WTC11 (cell line): ENCODE data around the gene FLYWCH2. TPM values are rescaled to one million over a fixed set of nuclear protein-coding genes. Genes with fewer than 3 reads are reported as not detected.
"Not testable (repeated sequence)": the region's sequence is repeated elsewhere in the genome, so short reads cannot be mapped to it uniquely, and the experiment has no call there.

Experiments
- ATAC-seq: fragments of 200-7000 bp; cut with Tn5 transposase; 2 replicates; pipeline ENCODE4 v1.10.0; 2021; ENCODE audit warnings: mild to moderate bottlenecking, moderate library complexity
- CTCF ChIA-PET: fragments of 300-600 bp; sonication (Branson Sonifier 250); formaldehyde crosslinking; loops from one replicate; lab custom pipeline; 2021; ENCODE audit warnings: antibody characterized with exemption; lab: Charles Lee
- POLR2A ChIA-PET: fragments of 350-600 bp; sonication (Branson Sonifier 250); formaldehyde crosslinking; loops from one replicate; lab custom pipeline; 2021; ENCODE audit warnings: antibody characterized with exemption; lab: Charles Lee
- DNase-seq: peaks from one replicate; pipeline ENCODE4 v3.0.0; 2021; ENCODE audit warnings: low spot score
- H3K27ac Mint-ChIP-seq: 2 replicates; pipeline ENCODE4 v1.8.0; 2021; ENCODE audit warnings: mixed read lengths
- H3K27me3 Mint-ChIP-seq: 2 replicates; pipeline ENCODE4 v1.8.0; 2021; ENCODE audit warnings: low read depth, mild to moderate bottlenecking, moderate library complexity, mixed read lengths
- H3K36me3 Mint-ChIP-seq: 2 replicates; pipeline ENCODE4 v1.8.0; 2021; ENCODE audit warnings: mixed read lengths
- H3K4me1 Mint-ChIP-seq: 2 replicates; pipeline ENCODE4 v1.8.0; 2022; ENCODE audit warnings: mixed read lengths
- H3K4me3 Mint-ChIP-seq: 2 replicates; pipeline ENCODE4 v1.8.0; 2021; ENCODE audit warnings: mild to moderate bottlenecking, moderate library complexity, mixed read lengths
- H3K9me3 Mint-ChIP-seq: 2 replicates; pipeline ENCODE4 v1.8.0; 2021; ENCODE audit warnings: mixed read lengths
- AR ChIP-seq: fragments of 250-450 bp; sonication (Bioruptor Pico); IDR thresholded peaks from 2 replicates; pipeline ENCODE4 v1.9.0; 2021; ENCODE audit warnings: mild to moderate bottlenecking
- CBFB ChIP-seq: sonication (generic); formaldehyde crosslinking; IDR thresholded peaks from 2 replicates; pipeline ENCODE4 v1.8.1; 2022; ENCODE audit warnings: mild to moderate bottlenecking, low read depth, missing genetic modification reagents
- CTCF ChIP-seq: fragments of 200-600 bp; IDR thresholded peaks from 2 replicates; pipeline ENCODE4 v1.8.0; 2022; ENCODE audit warnings: antibody characterized with exemption
- E2F1 ChIP-seq: sonication (generic); formaldehyde crosslinking; IDR thresholded peaks from 2 replicates; pipeline ENCODE4 v1.8.0; 2022; ENCODE audit warnings: mild to moderate bottlenecking, missing genetic modification reagents
- FOXP1 ChIP-seq: sonication (generic); formaldehyde crosslinking; IDR thresholded peaks from 2 replicates; pipeline ENCODE4 v1.8.0; 2022; ENCODE audit warnings: missing genetic modification reagents, mild to moderate bottlenecking, moderate library complexity, borderline replicate concordance
- GABPB1 ChIP-seq: sonication (generic); formaldehyde crosslinking; IDR thresholded peaks from 2 replicates; pipeline ENCODE4 v1.8.1; 2023; ENCODE audit warnings: mild to moderate bottlenecking, missing genetic modification reagents
- JUN ChIP-seq: sonication (generic); formaldehyde crosslinking; IDR thresholded peaks from 2 replicates; pipeline ENCODE4 v1.8.0; 2023; ENCODE audit warnings: mild to moderate bottlenecking, missing genetic modification reagents
- NFYB ChIP-seq: sonication (generic); formaldehyde crosslinking; conservative IDR thresholded peaks from 2 replicates; pipeline ENCODE4 v1.8.0; 2022; ENCODE audit warnings: low read depth, missing genetic modification reagents
- NR3C1 ChIP-seq: sonication (generic); formaldehyde crosslinking; conservative IDR thresholded peaks from 2 replicates; pipeline ENCODE4 v1.8.1; 2023; ENCODE audit warnings: low read depth, mild to moderate bottlenecking, missing genetic modification reagents
- PRDM15 ChIP-seq: sonication (generic); formaldehyde crosslinking; IDR thresholded peaks from 2 replicates; pipeline ENCODE4 v1.8.0; 2022; ENCODE audit warnings: missing genetic modification reagents
- PRRX2 ChIP-seq: fragments of 250-450 bp; sonication (Bioruptor Pico); IDR thresholded peaks from 2 replicates; pipeline ENCODE4 v1.8.0; 2021; ENCODE audit warnings: mild to moderate bottlenecking
- SOX15 ChIP-seq: fragments of 250-450 bp; sonication (Bioruptor Pico); IDR thresholded peaks from 2 replicates; pipeline ENCODE4 v1.9.0; 2021; ENCODE audit warnings: mild to moderate bottlenecking
- ZNF281 ChIP-seq: sonication (generic); formaldehyde crosslinking; IDR thresholded peaks from 2 replicates; pipeline ENCODE4 v1.8.0; 2023; ENCODE audit warnings: mild to moderate bottlenecking, missing genetic modification reagents
- ZSCAN18 ChIP-seq: fragments of 250-450 bp; sonication (Bioruptor Pico); IDR thresholded peaks from 2 replicates; pipeline ENCODE4 v2.1.2; 2022; ENCODE audit warnings: mild to moderate bottlenecking, moderate library complexity
- total RNA-seq: library from RNA; stranded (reverse); gene quantifications from 3 replicates; pipeline ENCODE4 v1.2.3, GENCODE V29; 2021

Gene FLYWCH2
- total RNA-seq, 1 experiment from 2014 or later: 20.7 TPM

- peak overlapping the region; percentile 91 for H3K27ac Mint-ChIP-seq
Measured at GRCh38 chr16:2905988-2906387, 23.0 kb downstream of the FLYWCH2 start.

GRCh38 chr16:2907084-2907753 is 24.2 kb downstream of the FLYWCH2 start:
- POLR2A ChIA-PET, H3K36me3 Mint-ChIP-seq: not testable (repeated sequence)
- peak overlapping the region; percentile 63; the same call in 1 of the 2 replicates for H3K27ac Mint-ChIP-seq
- 0 out of 2 replicates have a peak, but pooled peaks have one; percentile 29 for TF ChIP-seq CTCF
- TF ChIP-seq, all 79 proteins: peak for 1; not testable (repeated sequence) for 78
- CTCF ChIA-PET: interaction anchor here (0.9 to 3.5 kb wide), 11 partner anchors 16 to 73 kb away, joined by 3 to 35 read pairs (median 6); partner anchors contain the start of genes FLYWCH2 and KREMEN2
- H3K9me3 Mint-ChIP-seq, ATAC-seq, H3K4me3 Mint-ChIP-seq: not testable (repeated sequence)
- Mint-ChIP-seq H3K4me1 (peaks cover 17% of the 10 kb centered on the region), H3K27me3 (peaks cover 19% of the 10 kb centered on the region)
- peak; percentile 60 for DNase-seq

More at GRCh38 chr16:2905988-2906387, 23.0 kb downstream of the FLYWCH2 start:
- ChIA-PET POLR2A (interaction anchor here (0.5 to 1.4 kb wide), 5 partner anchors 23 to 170 kb away, joined by 3 to 13 read pairs (median 5); partner anchors contain the start of gene FLYWCH2), CTCF (interaction anchor here (0.6 to 3.5 kb wide), 17 partner anchors 14 to 108 kb away, joined by 3 to 35 read pairs (median 5); partner anchors contain the start of genes FLYWCH2, KREMEN2, PRSS21 and PRSS22)
- peak overlapping the region; percentile 53 for H3K4me3 Mint-ChIP-seq
- no peak for TF ChIP-seq ZSCAN18
- TF ChIP-seq FOXP1 (CRISPR knock-in tag): no peak
- no peak for TF ChIP-seq NR3C1
- no peak for TF ChIP-seq SOX15 (CRISPR knock-in tag)
- peak; percentile 55; the same call in 1 of the 2 replicates for TF ChIP-seq PRDM15 (CRISPR knock-in tag)
- peak; percentile 65 for TF ChIP-seq NFYB
- no peak for TF ChIP-seq GABPB1 (CRISPR knock-in tag)
- TF ChIP-seq, all 79 proteins: peak for 2
- Mint-ChIP-seq H3K27me3 (peaks cover 19% of the 10 kb centered on the region), H3K9me3 (peaks cover 10% of the 10 kb centered on the region), H3K36me3 (no peaks in the 10 kb centered on the region), H3K4me1 (peaks cover 17% of the 10 kb centered on the region)
- no peak for ATAC-seq
- no peak for DNase-seq

- Mint-ChIP-seq H3K36me3 (peaks cover 4% of the 10 kb centered on the region; the same call in 1 of the 2 replicates), H3K9me3 (peaks cover 10% of the 10 kb centered on the region), H3K4me3 (peak overlapping the region; percentile 86), H3K4me1 (peaks cover 23% of the 10 kb centered on the region), H3K27ac (no peak overlapping the region), H3K27me3 (peaks cover 37% of the 10 kb centered on the region)
- no peak for DNase-seq
- no peak for ATAC-seq
- ChIA-PET POLR2A (no interaction called here), CTCF (interaction anchor here (3.0 to 3.2 kb wide), 2 partner anchors 15 to 72 kb away, joined by 17 to 20 read pairs; no protein-coding TSS in a partner anchor)
- TF ChIP-seq AR (CRISPR knock-in tag): no peak
- no peak for TF ChIP-seq E2F1 (CRISPR knock-in tag)
- TF ChIP-seq CBFB (CRISPR knock-in tag): no peak
- no peak for TF ChIP-seq JUN
- no peak for TF ChIP-seq PRRX2 (CRISPR knock-in tag)
- TF ChIP-seq ZNF281 (CRISPR knock-in tag): no peak
Measured at GRCh38 chr16:2910441-2910969, 27.5 kb downstream of the FLYWCH2 start.
